K562 (cell line): ENCODE data around the gene MINDY3.

Source experiments
- CREM ChIP-seq: IDR thresholded peaks from 2 replicates; pipeline ENCODE4 v1.6.1; 2014; ENCODE audit warnings: antibody characterized with exemption, low read depth
- EP300 ChIP-seq: IDR thresholded peaks from 2 replicates; pipeline ENCODE4 v1.6.1; 2012; ENCODE audit warnings: low read length, improper control_type of control experiment
- POLR2A ChIP-seq: fragments of 450-650 bp; conservative IDR thresholded peaks from 2 replicates; pipeline ENCODE4 v1.6.1; 2016
- RCOR1 ChIP-seq, 2 experiments: IDR thresholded peaks; 2 replicates each; pipeline ENCODE4 v1.6.1; 2012; ENCODE audit warnings: low read depth in 2 of 2, low read length in 2 of 2, borderline replicate concordance in 1 of 2, improper control_type of control experiment in 1 of 2
- RFX5 ChIP-seq: IDR thresholded peaks from 2 replicates; pipeline ENCODE4 v1.6.1; 2011; ENCODE audit warnings: low read depth, mild to moderate bottlenecking, improper control_type of control experiment, low read length
- SRF ChIP-seq, 2 experiments: fragments of 250-450, 450-650 bp in 1 of 2; sonication (Bioruptor Pico) in 1 of 2; sonication (generic) in 1 of 2; formaldehyde crosslinking; IDR thresholded peaks; 2 replicates each; pipeline versions ENCODE4 v1.5.0 to v1.5.1; 2020 to 2022; ENCODE audit warnings: mild to moderate bottlenecking in 1 of 2, missing genetic modification reagents in 1 of 2
- TRIM24 ChIP-seq, 2 experiments: fragments of 450-650 bp; IDR thresholded peaks; 2 replicates each; pipeline ENCODE4 v1.6.1; 2016
- TF ChIP-seq, protein P1 (sequence below): IDR thresholded peaks from 2 replicates; pipeline ENCODE4 v1.6.1; 2016; ENCODE audit warnings: missing genetic modification characterization, missing compliant biosample characterization
- TF ChIP-seq, protein P2 (sequence below): sonication (generic); formaldehyde crosslinking; IDR thresholded peaks from 2 replicates; pipeline ENCODE4 v1.8.0; 2023; ENCODE audit warnings: mild to moderate bottlenecking, missing genetic modification reagents

DNA sequence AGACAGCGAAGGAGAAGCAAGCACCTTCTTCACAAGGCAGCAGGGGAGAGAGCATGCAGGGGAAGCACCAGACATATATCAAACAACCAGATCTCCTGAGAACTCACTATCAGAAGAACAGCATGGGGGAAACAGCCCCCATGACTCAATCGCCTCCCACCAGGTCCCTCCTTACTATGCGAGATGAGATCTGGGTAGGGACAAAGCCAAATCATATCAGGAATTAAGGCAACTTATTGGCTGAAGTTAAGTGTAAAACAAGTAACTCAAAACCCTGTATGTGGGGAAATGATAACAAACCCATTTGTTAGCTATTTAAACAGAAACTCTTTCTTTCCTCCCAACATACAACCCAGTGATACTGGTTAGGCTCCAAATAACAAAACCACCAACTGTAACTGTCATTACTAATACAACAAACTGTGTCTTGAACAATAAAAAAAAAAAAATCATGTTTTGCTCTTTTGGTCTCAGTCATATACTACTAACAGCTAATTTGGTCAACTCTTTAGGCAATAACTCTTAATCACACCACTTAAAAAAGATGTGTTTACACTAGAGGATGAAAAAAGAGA lies 57.8 kb downstream of the MINDY3 start:
- TF ChIP-seq, protein P1, sequence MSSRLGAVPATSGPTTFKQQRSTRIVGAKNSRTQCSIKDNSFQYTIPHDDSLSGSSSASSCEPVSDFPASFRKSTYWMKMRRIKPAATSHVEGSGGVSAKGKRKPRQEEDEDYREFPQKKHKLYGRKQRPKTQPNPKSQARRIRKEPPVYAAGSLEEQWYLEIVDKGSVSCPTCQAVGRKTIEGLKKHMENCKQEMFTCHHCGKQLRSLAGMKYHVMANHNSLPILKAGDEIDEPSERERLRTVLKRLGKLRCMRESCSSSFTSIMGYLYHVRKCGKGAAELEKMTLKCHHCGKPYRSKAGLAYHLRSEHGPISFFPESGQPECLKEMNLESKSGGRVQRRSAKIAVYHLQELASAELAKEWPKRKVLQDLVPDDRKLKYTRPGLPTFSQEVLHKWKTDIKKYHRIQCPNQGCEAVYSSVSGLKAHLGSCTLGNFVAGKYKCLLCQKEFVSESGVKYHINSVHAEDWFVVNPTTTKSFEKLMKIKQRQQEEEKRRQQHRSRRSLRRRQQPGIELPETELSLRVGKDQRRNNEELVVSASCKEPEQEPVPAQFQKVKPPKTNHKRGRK (tag) = no peak
- no peak for TF ChIP-seq POLR2A
- no peak for TF ChIP-seq SRF (CRISPR knock-in tag; IDR thresholded peaks at IDR 0.05)
- 0 out of 4 replicates have a peak, but pooled peaks of 1 of the 2 experiments have one; percentile 19 for TF ChIP-seq RCOR1 (IDR thresholded peaks at IDR 0.05; ENCODE audit: borderline replicate concordance in 1 of 2, low read depth in 2 of 2, low read length in 2 of 2)
- TF ChIP-seq EP300 = peak; percentile 83
- TF ChIP-seq CREM = peak; percentile 58
- TF ChIP-seq TRIM24 (IDR thresholded peaks at IDR 0.05) = peak; percentile 66 to 82
- TF ChIP-seq, protein P2, sequence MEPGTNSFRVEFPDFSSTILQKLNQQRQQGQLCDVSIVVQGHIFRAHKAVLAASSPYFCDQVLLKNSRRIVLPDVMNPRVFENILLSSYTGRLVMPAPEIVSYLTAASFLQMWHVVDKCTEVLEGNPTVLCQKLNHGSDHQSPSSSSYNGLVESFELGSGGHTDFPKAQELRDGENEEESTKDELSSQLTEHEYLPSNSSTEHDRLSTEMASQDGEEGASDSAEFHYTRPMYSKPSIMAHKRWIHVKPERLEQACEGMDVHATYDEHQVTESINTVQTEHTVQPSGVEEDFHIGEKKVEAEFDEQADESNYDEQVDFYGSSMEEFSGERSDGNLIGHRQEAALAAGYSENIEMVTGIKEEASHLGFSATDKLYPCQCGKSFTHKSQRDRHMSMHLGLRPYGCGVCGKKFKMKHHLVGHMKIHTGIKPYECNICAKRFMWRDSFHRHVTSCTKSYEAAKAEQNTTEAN (CRISPR knock-in tag) = no peak
- no peak for TF ChIP-seq RFX5
